ENCODE measurements around the gene RCL1. TPM values are rescaled to one million over a fixed set of nuclear protein-coding genes. Genes with fewer than 3 reads are reported as not detected.
A peak's percentile ranks its signal among the peaks of the same experiment; 100 is the strongest.
"Not testable (repeated sequence)": the region's sequence is repeated elsewhere in the genome, so short reads cannot be mapped to it uniquely, and the experiment has no call there.

RCL1 gene
- total RNA-seq, result 12.9 and 18.5 TPM in 2 replicates

DNA sequence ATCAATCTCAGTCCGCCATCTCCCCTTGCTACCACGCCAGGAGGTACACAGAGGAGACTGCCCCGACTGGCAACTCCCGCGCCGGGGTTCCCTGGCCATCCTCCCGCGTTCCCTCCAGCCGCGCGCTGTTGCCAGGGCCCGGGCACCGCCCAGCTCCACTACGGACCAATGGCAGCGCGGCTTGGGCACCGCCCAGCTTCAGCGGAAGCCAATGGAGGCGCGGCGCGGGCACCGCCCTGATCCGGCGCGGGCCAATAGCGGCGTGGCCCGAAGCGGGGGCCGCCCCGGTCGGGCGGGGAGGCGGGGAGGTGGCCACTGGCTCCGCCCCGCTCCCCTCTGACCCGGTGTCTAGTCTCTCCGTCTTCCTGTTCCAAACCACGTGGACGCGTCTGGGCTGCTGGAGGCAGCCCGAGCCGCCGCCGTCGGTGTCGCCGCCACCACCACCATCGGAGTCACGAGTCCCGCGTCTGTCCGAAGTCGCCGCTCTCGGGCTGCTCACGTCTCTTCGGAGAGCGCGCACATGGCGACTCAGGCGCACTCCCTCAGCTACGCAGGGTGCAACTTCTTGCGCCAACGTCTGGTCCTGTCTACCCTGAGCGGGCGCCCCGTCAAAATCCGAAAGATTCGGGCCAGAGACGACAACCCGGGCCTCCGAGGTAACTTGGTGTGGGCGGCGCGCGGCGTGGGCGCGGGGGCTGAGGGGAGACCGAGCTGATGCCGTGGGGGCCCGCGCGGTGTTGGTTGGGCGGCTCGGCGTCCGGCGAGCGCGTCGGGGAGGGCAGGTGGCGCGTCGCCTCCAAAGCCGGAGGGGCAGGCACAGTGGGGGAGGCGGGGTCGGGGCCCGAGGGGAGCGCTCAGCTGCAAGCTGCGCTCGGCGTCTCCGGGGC lies at the start of gene RCL1:
RCL1 (plus strand) TSS at position 373 of the 887 bp plus-strand sequence; CDS start at position 521, 148 bp downstream.
- peak; percentile 82 for DNase-seq (ENCODE audit: low read depth)

DNA sequence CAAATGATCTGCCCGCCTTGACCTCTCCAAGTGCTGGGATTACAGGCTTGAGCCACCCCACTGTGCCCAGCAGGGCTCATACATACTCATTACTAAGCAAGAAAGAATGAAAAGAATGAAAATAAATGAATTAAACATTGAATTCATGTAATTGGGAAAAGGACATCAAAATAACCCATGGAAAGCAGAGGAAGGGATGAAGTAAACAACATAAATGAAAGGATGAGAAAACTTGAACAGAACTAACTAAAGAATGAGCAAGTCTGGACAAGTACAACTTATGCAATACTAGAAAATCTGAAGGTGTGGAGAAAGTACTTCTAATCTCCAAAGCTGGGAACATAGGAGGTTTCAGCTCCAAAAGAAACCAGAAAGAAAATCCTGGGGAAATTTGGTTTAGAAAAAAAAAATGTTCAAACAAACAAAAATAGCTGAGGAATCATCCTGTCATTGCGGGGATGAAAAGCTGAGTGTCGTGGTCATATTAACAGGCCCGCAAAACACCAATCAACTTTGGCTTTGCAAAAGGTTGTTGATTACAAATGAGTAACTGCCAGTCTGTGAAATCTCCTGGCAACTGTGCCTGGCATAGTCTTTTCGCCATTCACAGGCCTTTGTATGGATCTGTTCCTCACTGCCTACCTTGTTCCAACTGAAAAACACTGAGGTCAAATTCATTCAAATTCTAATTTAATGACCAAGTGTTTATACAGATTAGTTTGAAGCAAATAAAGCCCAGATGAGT lies 49.4 kb upstream of the RCL1 start:
- DNase-seq (ENCODE audit: low read depth), result peak; percentile 87

- DNase-seq (ENCODE audit: low read depth), result no peak
Observed at GRCh38 chr9:4746278-4747030, 46.3 kb upstream of the RCL1 start.

DNA sequence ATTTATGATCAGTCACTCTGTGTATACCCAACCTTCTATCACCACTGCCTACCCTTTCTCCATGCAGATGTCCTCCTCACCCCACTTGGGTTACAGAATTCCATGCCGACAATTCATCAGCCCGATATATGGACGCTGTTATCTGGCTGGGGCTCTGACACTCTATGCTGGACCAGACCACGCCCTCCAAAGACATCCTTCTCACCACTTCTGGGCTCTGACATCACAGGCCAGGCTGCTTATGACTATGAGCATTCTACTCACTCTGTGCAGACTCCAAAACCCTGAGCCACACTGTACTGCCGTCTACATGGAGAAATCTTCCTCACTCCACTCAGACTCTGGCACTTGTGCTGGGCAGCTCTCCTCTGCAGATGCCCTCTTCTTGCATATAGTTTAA lies 44.1 kb upstream of the RCL1 start:
- no peak for DNase-seq (ENCODE audit: low read depth)

GRCh38 chr9:4750023-4750673 lies 42.6 kb upstream of the RCL1 start:
- DNase-seq (ENCODE audit: low read depth), result peak; percentile 50

GRCh38 chr9:4754530-4754929 lies 38.2 kb upstream of the RCL1 start:
- not testable (repeated sequence) for DNase-seq (ENCODE audit: low read depth)

DNA sequence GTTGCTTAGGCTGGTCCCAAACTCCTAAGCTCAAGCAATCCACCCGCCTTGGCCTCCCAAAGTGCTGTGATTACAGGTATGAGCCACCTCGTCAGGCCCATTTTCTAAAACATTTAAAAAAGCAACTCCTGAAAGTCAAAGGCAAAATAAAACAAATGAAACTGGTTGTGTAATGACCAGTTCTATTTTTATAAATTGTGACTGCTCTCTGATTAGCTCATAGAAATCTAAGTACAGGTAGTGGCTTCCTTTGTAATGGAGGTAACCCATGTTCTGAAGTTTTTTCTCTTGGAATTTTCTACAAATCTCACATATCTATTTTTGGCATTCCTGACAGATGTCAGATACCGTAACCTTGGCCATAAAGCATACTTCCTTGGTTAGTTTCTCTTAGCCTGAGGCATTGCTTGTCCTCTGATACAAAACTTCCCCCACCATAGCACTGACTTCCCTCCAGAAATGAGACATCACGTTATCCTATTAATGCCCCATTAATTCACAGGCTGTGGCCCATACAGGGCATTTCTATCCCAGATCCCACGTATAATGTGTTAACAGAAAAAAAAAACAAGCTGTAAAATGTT lies 37.6 kb upstream of the RCL1 start:
- peak; percentile 76 for DNase-seq (ENCODE audit: low read depth)

- peak; percentile 89 for DNase-seq (ENCODE audit: low read depth)
Observed at GRCh38 chr9:4756420-4756819, 36.3 kb upstream of the RCL1 start.

- no peak for DNase-seq (ENCODE audit: low read depth)
Observed at GRCh38 chr9:4760122-4760521, 32.6 kb upstream of the RCL1 start.

GRCh38 chr9:4762108-4762885 lies 30.4 kb upstream of the RCL1 start:
- DNase-seq (ENCODE audit: low read depth), result peak; percentile 85

DNA sequence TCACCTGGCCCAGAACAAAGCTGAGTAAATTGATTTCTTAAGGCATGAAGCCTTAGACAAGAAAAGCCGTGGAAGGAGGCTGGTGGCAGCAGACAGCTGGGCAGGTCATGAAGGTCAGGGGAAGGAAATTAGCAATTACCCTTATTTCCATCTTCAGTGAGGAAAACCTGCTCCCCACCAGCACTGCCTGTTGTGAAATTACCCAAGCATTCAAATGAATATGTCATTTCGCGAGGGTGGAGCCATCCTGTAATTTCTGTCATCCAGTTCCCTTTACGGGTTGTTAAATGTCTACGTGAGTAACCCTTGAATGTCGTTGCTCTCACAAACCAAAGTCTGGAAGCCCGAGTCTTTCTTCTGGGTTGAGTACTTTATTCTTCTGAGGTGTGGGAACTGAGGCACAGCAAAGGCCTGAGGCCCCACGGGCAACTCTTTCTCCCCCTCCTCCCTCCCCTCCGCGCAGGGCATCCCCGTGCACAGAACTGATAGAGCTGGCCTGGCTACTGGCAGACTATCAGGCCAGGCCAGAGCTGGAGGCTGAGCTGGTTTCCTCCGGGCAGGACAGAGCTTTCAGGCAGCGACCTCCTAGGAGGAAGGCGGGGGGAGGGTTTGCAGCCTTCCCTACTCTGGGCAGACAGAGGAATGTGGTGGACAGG lies 29.7 kb upstream of the RCL1 start:
- DNase-seq (ENCODE audit: low read depth), result peak; percentile 59

GRCh38 chr9:4764033-4764432 lies 28.7 kb upstream of the RCL1 start:
- DNase-seq (ENCODE audit: low read depth), result no peak

GRCh38 chr9:4768681-4769080 lies 24.1 kb upstream of the RCL1 start:
- no peak for DNase-seq (ENCODE audit: low read depth)

GRCh38 chr9:4769321-4770080 lies 23.2 kb upstream of the RCL1 start:
- peak; percentile 27 for DNase-seq (ENCODE audit: low read depth)

- DNase-seq (ENCODE audit: low read depth), result no peak
Observed at GRCh38 chr9:4771788-4772187, 21.0 kb upstream of the RCL1 start.

DNA sequence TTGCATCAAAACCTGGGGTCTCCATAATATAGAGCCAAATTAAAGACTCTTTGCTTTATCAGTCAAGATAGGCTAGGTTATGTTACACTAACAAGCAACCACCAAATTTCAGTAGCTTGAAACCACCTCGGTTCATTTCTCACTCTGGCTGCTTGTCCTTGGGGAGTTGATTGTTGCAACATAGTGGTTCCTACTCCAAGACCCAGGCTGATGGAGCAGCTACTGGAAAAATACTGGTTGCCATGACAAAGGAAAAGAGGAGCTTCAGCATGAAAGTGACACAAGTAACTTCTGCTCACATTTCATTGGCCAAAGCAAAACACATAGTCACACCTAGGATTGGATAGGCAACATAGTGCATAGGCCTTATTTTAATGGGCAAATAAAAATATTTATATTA lies 18.5 kb upstream of the RCL1 start:
- peak; percentile 25 for DNase-seq (ENCODE audit: low read depth)

- not testable (repeated sequence) for DNase-seq (ENCODE audit: low read depth)
Observed at GRCh38 chr9:4774958-4775357, 17.8 kb upstream of the RCL1 start.

- no peak for DNase-seq (ENCODE audit: low read depth)
Observed at GRCh38 chr9:4780651-4781050, 12.1 kb upstream of the RCL1 start.

GRCh38 chr9:4781408-4781807 lies 11.3 kb upstream of the RCL1 start:
- no peak for DNase-seq (ENCODE audit: low read depth)
